ENCODE measurements around the gene CYP4X1. TPM values are rescaled to one million over a fixed set of nuclear protein-coding genes. Genes with fewer than 3 reads are reported as not detected.

CYP4X1 gene
- total and polyA plus RNA-seq, 2 experiments from 2014 or later, result 1.8 to 3.6 TPM

GRCh38 chr1:47031585-47031984 is 8.1 kb downstream of the CYP4X1 start (continued):
- TF ChIP-seq, protein P1, sequence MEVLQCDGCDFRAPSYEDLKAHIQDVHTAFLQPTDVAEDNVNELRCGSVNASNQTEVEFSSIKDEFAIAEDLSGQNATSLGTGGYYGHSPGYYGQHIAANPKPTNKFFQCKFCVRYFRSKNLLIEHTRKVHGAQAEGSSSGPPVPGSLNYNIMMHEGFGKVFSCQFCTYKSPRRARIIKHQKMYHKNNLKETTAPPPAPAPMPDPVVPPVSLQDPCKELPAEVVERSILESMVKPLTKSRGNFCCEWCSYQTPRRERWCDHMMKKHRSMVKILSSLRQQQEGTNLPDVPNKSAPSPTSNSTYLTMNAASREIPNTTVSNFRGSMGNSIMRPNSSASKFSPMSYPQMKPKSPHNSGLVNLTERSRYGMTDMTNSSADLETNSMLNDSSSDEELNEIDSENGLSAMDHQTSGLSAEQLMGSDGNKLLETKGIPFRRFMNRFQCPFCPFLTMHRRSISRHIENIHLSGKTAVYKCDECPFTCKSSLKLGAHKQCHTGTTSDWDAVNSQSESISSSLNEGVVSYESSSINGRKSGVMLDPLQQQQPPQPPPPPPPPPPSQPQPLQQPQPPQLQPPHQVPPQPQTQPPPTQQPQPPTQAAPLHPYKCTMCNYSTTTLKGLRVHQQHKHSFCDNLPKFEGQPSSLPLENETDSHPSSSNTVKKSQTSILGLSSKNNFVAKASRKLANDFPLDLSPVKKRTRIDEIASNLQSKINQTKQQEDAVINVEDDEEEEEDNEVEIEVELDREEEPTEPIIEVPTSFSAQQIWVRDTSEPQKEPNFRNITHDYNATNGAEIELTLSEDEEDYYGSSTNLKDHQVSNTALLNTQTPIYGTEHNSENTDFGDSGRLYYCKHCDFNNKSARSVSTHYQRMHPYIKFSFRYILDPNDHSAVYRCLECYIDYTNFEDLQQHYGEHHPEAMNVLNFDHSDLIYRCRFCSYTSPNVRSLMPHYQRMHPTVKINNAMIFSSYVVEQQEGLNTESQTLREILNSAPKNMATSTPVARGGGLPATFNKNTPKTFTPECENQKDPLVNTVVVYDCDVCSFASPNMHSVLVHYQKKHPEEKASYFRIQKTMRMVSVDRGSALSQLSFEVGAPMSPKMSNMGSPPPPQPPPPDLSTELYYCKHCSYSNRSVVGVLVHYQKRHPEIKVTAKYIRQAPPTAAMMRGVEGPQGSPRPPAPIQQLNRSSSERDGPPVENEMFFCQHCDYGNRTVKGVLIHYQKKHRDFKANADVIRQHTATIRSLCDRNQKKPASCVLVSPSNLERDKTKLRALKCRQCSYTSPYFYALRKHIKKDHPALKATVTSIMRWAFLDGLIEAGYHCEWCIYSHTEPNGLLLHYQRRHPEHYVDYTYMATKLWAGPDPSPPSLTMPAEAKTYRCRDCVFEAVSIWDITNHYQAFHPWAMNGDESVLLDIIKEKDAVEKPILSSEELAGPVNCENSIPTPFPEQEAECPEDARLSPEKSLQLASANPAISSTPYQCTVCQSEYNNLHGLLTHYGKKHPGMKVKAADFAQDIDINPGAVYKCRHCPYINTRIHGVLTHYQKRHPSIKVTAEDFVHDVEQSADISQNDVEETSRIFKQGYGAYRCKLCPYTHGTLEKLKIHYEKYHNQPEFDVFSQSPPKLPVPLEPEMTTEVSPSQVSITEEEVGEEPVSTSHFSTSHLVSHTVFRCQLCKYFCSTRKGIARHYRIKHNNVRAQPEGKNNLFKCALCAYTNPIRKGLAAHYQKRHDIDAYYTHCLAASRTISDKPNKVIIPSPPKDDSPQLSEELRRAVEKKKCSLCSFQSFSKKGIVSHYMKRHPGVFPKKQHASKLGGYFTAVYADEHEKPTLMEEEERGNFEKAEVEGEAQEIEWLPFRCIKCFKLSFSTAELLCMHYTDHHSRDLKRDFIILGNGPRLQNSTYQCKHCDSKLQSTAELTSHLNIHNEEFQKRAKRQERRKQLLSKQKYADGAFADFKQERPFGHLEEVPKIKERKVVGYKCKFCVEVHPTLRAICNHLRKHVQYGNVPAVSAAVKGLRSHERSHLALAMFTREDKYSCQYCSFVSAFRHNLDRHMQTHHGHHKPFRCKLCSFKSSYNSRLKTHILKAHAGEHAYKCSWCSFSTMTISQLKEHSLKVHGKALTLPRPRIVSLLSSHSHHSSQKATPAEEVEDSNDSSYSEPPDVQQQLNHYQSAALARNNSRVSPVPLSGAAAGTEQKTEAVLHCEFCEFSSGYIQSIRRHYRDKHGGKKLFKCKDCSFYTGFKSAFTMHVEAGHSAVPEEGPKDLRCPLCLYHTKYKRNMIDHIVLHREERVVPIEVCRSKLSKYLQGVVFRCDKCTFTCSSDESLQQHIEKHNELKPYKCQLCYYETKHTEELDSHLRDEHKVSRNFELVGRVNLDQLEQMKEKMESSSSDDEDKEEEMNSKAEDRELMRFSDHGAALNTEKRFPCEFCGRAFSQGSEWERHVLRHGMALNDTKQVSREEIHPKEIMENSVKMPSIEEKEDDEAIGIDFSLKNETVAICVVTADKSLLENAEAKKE (CRISPR knock-in tag; IDR thresholded peaks at IDR 0.05), result no peak

- Histone ChIP-seq H3K4me1 (ENCODE audit: insufficient read depth) (no peaks in the 10 kb centered on the region), H3K27me3 (ENCODE audit: insufficient read depth) (no peaks in the 10 kb centered on the region), H3K36me3 (ENCODE audit: insufficient read depth) (no peaks in the 10 kb centered on the region), H3K4me3 (no peak overlapping the region), H3K27ac (ENCODE audit: low read depth) (no peak overlapping the region), H3K9me2 (ENCODE audit: insufficient read depth) (no peaks in the 10 kb centered on the region), H4K20me1 (replicated peaks; ENCODE audit: insufficient read depth) (no peaks in the 10 kb centered on the region), H2AFZ (no peak overlapping the region), H3K4me2 (no peak overlapping the region), H3K79me2 (replicated peaks; ENCODE audit: insufficient read depth) (no peaks in the 10 kb centered on the region), H3F3A (replicated peaks; ENCODE audit: low read depth) (no peaks in the 10 kb centered on the region)
- Mint-ChIP-seq H3K4me1 (no peaks in the 10 kb centered on the region), H3K36me3 (ENCODE audit: low read depth) (no peaks in the 10 kb centered on the region), H3K27me3 (ENCODE audit: insufficient read depth, low read depth, poor library complexity) (no peaks in the 10 kb centered on the region), H3K9me3 (no peaks in the 10 kb centered on the region), H3K27ac (no peak overlapping the region), H3K4me3 (no peak overlapping the region)
- no peak for DNase-seq (ENCODE audit: low spot score)
- no peak for ATAC-seq
- TF ChIP-seq, protein P2, sequence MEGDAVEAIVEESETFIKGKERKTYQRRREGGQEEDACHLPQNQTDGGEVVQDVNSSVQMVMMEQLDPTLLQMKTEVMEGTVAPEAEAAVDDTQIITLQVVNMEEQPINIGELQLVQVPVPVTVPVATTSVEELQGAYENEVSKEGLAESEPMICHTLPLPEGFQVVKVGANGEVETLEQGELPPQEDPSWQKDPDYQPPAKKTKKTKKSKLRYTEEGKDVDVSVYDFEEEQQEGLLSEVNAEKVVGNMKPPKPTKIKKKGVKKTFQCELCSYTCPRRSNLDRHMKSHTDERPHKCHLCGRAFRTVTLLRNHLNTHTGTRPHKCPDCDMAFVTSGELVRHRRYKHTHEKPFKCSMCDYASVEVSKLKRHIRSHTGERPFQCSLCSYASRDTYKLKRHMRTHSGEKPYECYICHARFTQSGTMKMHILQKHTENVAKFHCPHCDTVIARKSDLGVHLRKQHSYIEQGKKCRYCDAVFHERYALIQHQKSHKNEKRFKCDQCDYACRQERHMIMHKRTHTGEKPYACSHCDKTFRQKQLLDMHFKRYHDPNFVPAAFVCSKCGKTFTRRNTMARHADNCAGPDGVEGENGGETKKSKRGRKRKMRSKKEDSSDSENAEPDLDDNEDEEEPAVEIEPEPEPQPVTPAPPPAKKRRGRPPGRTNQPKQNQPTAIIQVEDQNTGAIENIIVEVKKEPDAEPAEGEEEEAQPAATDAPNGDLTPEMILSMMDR (conservative IDR thresholded peaks at IDR 0.05; ENCODE audit: low read depth in 2 of 2), result no peak
- TF ChIP-seq EZH2 (IDR thresholded peaks at IDR 0.05; ENCODE audit: low read depth, unreplicated experiment) (no peak), JUNB (IDR thresholded peaks at IDR 0.05; ENCODE audit: unreplicated experiment) (no peak), ZNF114 (CRISPR knock-in tag; IDR thresholded peaks at IDR 0.05) (no peak), ZNF331 (CRISPR knock-in tag; IDR thresholded peaks at IDR 0.05; ENCODE audit: low read depth) (no peak), EZH2phosphoT487 (IDR thresholded peaks at IDR 0.05; ENCODE audit: unreplicated experiment) (no peak), CREB1 (CRISPR knock-in tag; IDR thresholded peaks at IDR 0.05; ENCODE audit: low read depth) (no peak), STAT1 (IDR thresholded peaks at IDR 0.05; ENCODE audit: unreplicated experiment) (no peak), NANOG (IDR thresholded peaks at IDR 0.05; ENCODE audit: borderline replicate concordance) (no peak), POLR2AphosphoS5 (IDR thresholded peaks at IDR 0.05; ENCODE audit: low read depth) (no peak)
- TF ChIP-seq, protein P3, sequence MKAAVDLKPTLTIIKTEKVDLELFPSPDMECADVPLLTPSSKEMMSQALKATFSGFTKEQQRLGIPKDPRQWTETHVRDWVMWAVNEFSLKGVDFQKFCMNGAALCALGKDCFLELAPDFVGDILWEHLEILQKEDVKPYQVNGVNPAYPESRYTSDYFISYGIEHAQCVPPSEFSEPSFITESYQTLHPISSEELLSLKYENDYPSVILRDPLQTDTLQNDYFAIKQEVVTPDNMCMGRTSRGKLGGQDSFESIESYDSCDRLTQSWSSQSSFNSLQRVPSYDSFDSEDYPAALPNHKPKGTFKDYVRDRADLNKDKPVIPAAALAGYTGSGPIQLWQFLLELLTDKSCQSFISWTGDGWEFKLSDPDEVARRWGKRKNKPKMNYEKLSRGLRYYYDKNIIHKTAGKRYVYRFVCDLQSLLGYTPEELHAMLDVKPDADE (IDR thresholded peaks at IDR 0.05), result no peak
Observed at GRCh38 chr1:47036764-47037163, 13.3 kb downstream of the CYP4X1 start.
